Fibroblast of lung (primary cell): Measurements from ENCODE around the gene ACYP2. TPM values are rescaled to one million over a fixed set of nuclear protein-coding genes. Genes with fewer than 3 reads are reported as not detected.
A peak's percentile ranks its signal among the peaks of the same experiment; 100 is the strongest.
"Not testable (repeated sequence)": the region's sequence is repeated elsewhere in the genome, so short reads cannot be mapped to it uniquely, and the experiment has no call there.

ENCODE experiments used
- DNase-seq, 2 donors: peaks; one replicate each; pipeline versions ENCODE4 v3.0.0 to v3.0.0-alpha.2; 2010; ENCODE audit warnings: low read depth in 2 of 2
- H2AFZ ChIP-seq: 2 replicates; pipeline ENCODE4 v1.5.1; 2012; ENCODE audit warnings: low read length, control low read depth, inconsistent platforms
- H3K27ac ChIP-seq: 2 replicates; pipeline ENCODE4 v1.5.1; 2011; ENCODE audit warnings: low read length, control low read depth; ENCODE audit not compliant: insufficient read depth
- H3K27me3 ChIP-seq: 2 replicates; pipeline ENCODE4 v1.5.1; 2011; ENCODE audit warnings: mild to moderate bottlenecking, low read length; ENCODE audit not compliant: control insufficient read depth, insufficient read depth
- H3K36me3 ChIP-seq: 2 replicates; pipeline ENCODE4 v1.5.1; 2011; ENCODE audit warnings: low read length; ENCODE audit not compliant: control insufficient read depth, insufficient read depth
- H3K4me1 ChIP-seq: 2 replicates; pipeline ENCODE4 v1.5.1; 2011; ENCODE audit warnings: low read length; ENCODE audit not compliant: control insufficient read depth, insufficient read depth; ENCODE audit errors: extremely low read depth
- H3K4me2 ChIP-seq: 2 replicates; pipeline ENCODE4 v1.5.1; 2011; ENCODE audit warnings: low read length, control low read depth; ENCODE audit not compliant: insufficient read depth; ENCODE audit errors: extremely low read depth
- H3K4me3 ChIP-seq, 4 experiments: fragments of 200-600 bp in 1 of 4; sonication (generic) in 1 of 4; replicated peaks in 1 of 4; 2 replicates each; pipeline ENCODE4 v1.5.1; 2011 to 2016; ENCODE audit warnings: low read length in 4 of 4, low read depth in 3 of 4, mild to moderate bottlenecking in 3 of 4, control low read depth in 2 of 4, inconsistent platforms in 1 of 4, mixed read lengths in 1 of 4; ENCODE audit not compliant: insufficient read depth in 1 of 4; ENCODE audit errors: control extremely low read depth in 1 of 4
- H3K79me2 ChIP-seq: 2 replicates; pipeline ENCODE4 v1.5.1; 2012; ENCODE audit warnings: mild to moderate bottlenecking, low read length, inconsistent platforms; ENCODE audit not compliant: control insufficient read depth, insufficient read depth
- H3K9ac ChIP-seq: 2 replicates; pipeline ENCODE4 v1.5.1; 2011; ENCODE audit warnings: mild to moderate bottlenecking, low read length, control low read depth; ENCODE audit not compliant: insufficient read depth
- H3K9me3 ChIP-seq: 2 replicates; pipeline ENCODE4 v1.5.1; 2012; ENCODE audit warnings: low read depth, low read length; ENCODE audit not compliant: control insufficient read depth, insufficient read depth
- H4K20me1 ChIP-seq: 2 replicates; pipeline ENCODE4 v1.5.1; 2011; ENCODE audit warnings: low read length; ENCODE audit not compliant: control insufficient read depth, insufficient read depth; ENCODE audit errors: extremely low read depth
- CTCF ChIP-seq, 2 donors: IDR thresholded peaks in 1 of 2; conservative IDR thresholded peaks in 1 of 2; 1 replicate in 1 of 2; 2 replicates in 1 of 2; pipeline ENCODE4 v1.5.1; 2011 to 2012; ENCODE audit warnings: low read length in 2 of 2, control low read depth in 1 of 2, inconsistent platforms in 1 of 2, low read depth in 1 of 2, mild to moderate bottlenecking in 1 of 2
- EZH2 ChIP-seq: IDR thresholded peaks from 2 replicates; pipeline ENCODE4 v1.5.1; 2012; ENCODE audit warnings: low read length, control low read depth, mild to moderate bottlenecking; ENCODE audit errors: missing control alignments
- polyA plus RNA-seq, 2 donors: library from polyadenylated mRNA; depleted of rRNA in 1 of 2; stranded (reverse) in 1 of 2; unstranded in 1 of 2; fragments of >200 nt; gene quantifications; 2 replicates each; pipeline ENCODE4 v1.2.1, GENCODE V29; 2011 to 2012; ENCODE audit warnings: missing spikeins in 1 of 2
- total RNA-seq: library from RNA; depleted of rRNA; stranded (reverse); fragments of >200 nt; gene quantifications from 2 replicates; pipeline ENCODE4 v1.2.1, GENCODE V29; 2014

The ACYP2 gene
- total and polyA plus RNA-seq, 2 donors (not counting 1 experiment from before 2014, with no cell fraction given): 9.7 to 24.4 TPM

- Histone ChIP-seq H3K4me3 (no peak overlapping the region), H3K36me3 (no peaks in the 10 kb centered on the region), H3K27ac (no peak overlapping the region), H3K4me1 (no peaks in the 10 kb centered on the region), H4K20me1 (no peaks in the 10 kb centered on the region), H3K79me2 (no peaks in the 10 kb centered on the region), H3K9me3 (no peaks in the 10 kb centered on the region), H2AFZ (no peak overlapping the region), H3K27me3 (no peaks in the 10 kb centered on the region), H3K9ac (no peak overlapping the region), H3K4me2 (no peak overlapping the region)
- TF ChIP-seq CTCF (conservative IDR thresholded peaks at IDR 0.05 in 1 of 2, IDR thresholded peaks at IDR 0.05 in 1 of 2; ENCODE audit: low read depth in 1 of 2, low read length in 2 of 2) (no peak), EZH2 (no peak)
- DNase-seq: peak in 1 of 2 donors; percentile 62
Measured at GRCh38 chr2:54122171-54122935, 6.9 kb downstream of the ACYP2 start.

- Histone ChIP-seq H3K4me3 (no peak overlapping the region), H3K36me3 (no peaks in the 10 kb centered on the region), H3K4me2 (no peak overlapping the region), H3K9ac (no peak overlapping the region), H3K9me3 (no peaks in the 10 kb centered on the region), H3K27ac (no peak overlapping the region), H3K4me1 (no peaks in the 10 kb centered on the region), H3K79me2 (no peaks in the 10 kb centered on the region), H2AFZ (no peak overlapping the region), H4K20me1 (no peaks in the 10 kb centered on the region), H3K27me3 (no peaks in the 10 kb centered on the region)
- TF ChIP-seq CTCF (conservative IDR thresholded peaks at IDR 0.05 in 1 of 2, IDR thresholded peaks at IDR 0.05 in 1 of 2; ENCODE audit: low read depth in 1 of 2, low read length in 2 of 2): no peak
- no peak for TF ChIP-seq EZH2
- DNase-seq: peak; percentile 15 to 92
Measured at GRCh38 chr2:54122939-54123338, 7.5 kb downstream of the ACYP2 start.

- not testable (repeated sequence) for H3K4me1 ChIP-seq, DNase-seq, H3K27me3 ChIP-seq, H2AFZ ChIP-seq, H4K20me1 ChIP-seq, H3K9me3 ChIP-seq, H3K36me3 ChIP-seq, H3K4me2 ChIP-seq, H3K9ac ChIP-seq, H3K4me3 ChIP-seq, H3K27ac ChIP-seq, H3K79me2 ChIP-seq
Measured at GRCh38 chr2:54127174-54127573, 11.8 kb downstream of the ACYP2 start.
